Adrenal gland (tissue), 12 donors: Measurements from ENCODE around the gene ERP29. TPM values are rescaled to one million over a fixed set of nuclear protein-coding genes. Genes with fewer than 3 reads are reported as not detected.

Experiments used
- DNase-seq, 7 donors: peaks; one replicate each; pipeline ENCODE4 v3.0.0-alpha.2; 2019 to 2020
- H3K27ac ChIP-seq, 5 donors: fragments of 200-600 bp; sonication (generic) in 4 of 5; 1 replicate in 3 of 5; 2 replicates in 2 of 5; pipeline versions ENCODE4 v1.5.1 to v1.8.0; 2016 to 2020; ENCODE audit warnings: mild to moderate bottlenecking in 1 of 5
- H3K27me3 ChIP-seq: fragments of 200-600 bp; 2 replicates; pipeline ENCODE4 v1.8.0; 2021
- H3K36me3 ChIP-seq, 2 donors: fragments of 200-600 bp; replicated peaks in 1 of 2; 1 replicate in 1 of 2; 2 replicates in 1 of 2; pipeline versions ENCODE4 v1.5.1 to v1.8.0; 2018 to 2022
- H3K4me1 ChIP-seq, 2 donors: fragments of 200-600 bp; replicated peaks in 1 of 2; 1 replicate in 1 of 2; 2 replicates in 1 of 2; pipeline versions ENCODE4 v1.5.1 to v1.8.0; 2018 to 2021
- H3K4me3 ChIP-seq, 4 donors: fragments of 200-600 bp; sonication (generic) in 3 of 4; one replicate each; pipeline ENCODE4 v1.5.1; 2016 to 2018
- H3K9me3 ChIP-seq, 3 donors: fragments of 200-600 bp; sonication (generic) in 1 of 3; replicated peaks in 1 of 3; 1 replicate in 2 of 3; 2 replicates in 1 of 3; pipeline versions ENCODE4 v1.5.1 to v1.8.0; 2016 to 2021
- CTCF ChIP-seq, 6 experiments: fragments of 450-650 bp in 4 of 6; fragments of 200-600 bp in 2 of 6; sonication (generic) in 1 of 6; IDR thresholded peaks; 1 replicate in 5 of 6; 2 replicates in 1 of 6; pipeline versions ENCODE4 v1.5.1 to v1.8.0; 2016 to 2021; ENCODE audit warnings: antibody characterized with exemption in 6 of 6, mild to moderate bottlenecking in 2 of 6, moderate library complexity in 1 of 6
- POLR2A ChIP-seq, 2 donors: fragments of 450-650 bp; IDR thresholded peaks; one replicate each; pipeline ENCODE4 v1.6.1; 2017; ENCODE audit warnings: antibody characterized with exemption in 2 of 2, mild to moderate bottlenecking in 2 of 2, moderate library complexity in 1 of 2
- WGBS, 4 donors: extraction: QIAGEN DNeasy Blood & Tissue Kit in 2 of 4; methylation state at CpG; one replicate each; pipeline versions ENCODE4 v1.1.5 to v1.1.7; 2013 to 2017; 5-methylcytosine and 5-hydroxymethylcytosine counted together
- intact Hi-C, 2 donors: fragments of 100-400 bp; cut with DNase I; formaldehyde crosslinking; loops; one replicate each; pipeline versions ENCODE4 v1.14.1 to v1.15.0; 2022 to 2023
- polyA plus RNA-seq, 3 donors: library from polyadenylated mRNA; stranded (reverse); fragments of 200-250 nt in 2 of 3; fragments of 350-450 nt in 1 of 3; fragmentation: Illumina TruSeq in 1 of 3; extraction: RNeasy Lipid Tissue Mini Kit (QIAGEN cat#74804) in 1 of 3; gene quantifications; one replicate each; pipeline ENCODE4 v1.2.3, GENCODE V29; 2013 to 2014
- total RNA-seq, 9 donors: library from RNA; depleted of rRNA in 4 of 9; stranded (reverse); fragments of >200 nt in 4 of 9; fragments of 120-200 nt in 1 of 9; fragmentation: NEBNext Ultra II Directional in 1 of 9; extraction: Animal tissue kit (Norgen Biotek cat#: 25700) in 1 of 9; gene quantifications; one replicate each; pipeline versions ENCODE4 v1.1.0 to v1.2.4, GENCODE V29; 2013 to 2023
- donor health status: healthy with polysubstance abuse.
- donor health status: Bipolar disorder and iron deficiency.
- donor health status: DM: yes; HTN: yes; CAD: no.
- donor health status: DM: no; HTN: no; CAD: no.
- donor health status: DM: no; HTN: no; CAD: no.
- donor health status: DM: yes; HTN: yes; CAD: no.

The ERP29 gene
- total and polyA plus RNA-seq, 12 donors = 68.5 to 141 (median 93.8) TPM

GRCh38 chr12:112010415-112011344 is 2.5 kb upstream of the ERP29 start:
- Histone ChIP-seq H3K9me3 (no peaks in the 10 kb centered on the region), H3K4me1 (peaks cover 18 to 27% of the 10 kb centered on the region in 2 donors)

GRCh38 chr12:112011685-112012084 is 1.5 kb upstream of the ERP29 start:
- 91 to 98% (median 94%) methylated on average over 8 of the region's 8 CpGs for WGBS, 4 donors
- Histone ChIP-seq H3K4me1 (peaks cover 18 to 19% of the 10 kb centered on the region in 2 donors), H3K27ac (peak overlapping the region in 2 of 5 donors; percentile 99), H3K27me3 (no peaks in the 10 kb centered on the region), H3K36me3 (no peaks in the 10 kb centered on the region), H3K4me3 (peak overlapping the region in 1 of 4 donors; percentile 68), H3K9me3 (no peaks in the 10 kb centered on the region)
- DNase-seq = no peak
- intact Hi-C loops = no loop called here
- TF ChIP-seq POLR2A (IDR thresholded peaks at IDR 0.05) = no peak
- no peak for TF ChIP-seq CTCF (IDR thresholded peaks at IDR 0.05)

More at GRCh38 chr12:112010415-112011344, 2.5 kb upstream of the ERP29 start:
- TF ChIP-seq CTCF (IDR thresholded peaks at IDR 0.05) = no peak
- no peak for TF ChIP-seq POLR2A (IDR thresholded peaks at IDR 0.05)
- no peak overlapping the region for H3K4me3 ChIP-seq
- H3K27ac ChIP-seq = peak overlapping the region in 1 of 5 donors; percentile 4
- intact Hi-C loops = no loop called here
- no peaks in the 10 kb centered on the region for H3K36me3 ChIP-seq
- peak in 1 of 7 donors; percentile 16 for DNase-seq
- WGBS, 4 donors = 92 to 95% (median 94%) methylated on average over 3 to 8 of the region's 8 CpGs
- no peaks in the 10 kb centered on the region for H3K27me3 ChIP-seq

GRCh38 chr12:112013601-112014402 is 576 bp downstream of the ERP29 start:
- peak overlapping the region; percentile 6 to 94 (median 66) for H3K4me3 ChIP-seq
- intact Hi-C loops = no loop called here

More at GRCh38 chr12:112013601-112014402, 576 bp downstream of the ERP29 start:
- H3K36me3 ChIP-seq = no peaks in the 10 kb centered on the region
- peak; percentile 56 to 88 (median 75) for DNase-seq
- H3K4me1 ChIP-seq = peaks cover 18 to 20% of the 10 kb centered on the region in 2 donors
- H3K9me3 ChIP-seq = no peaks in the 10 kb centered on the region
- TF ChIP-seq CTCF (IDR thresholded peaks at IDR 0.05) (peak in 2 of 6 experiments; percentile 8 to 43), POLR2A (IDR thresholded peaks at IDR 0.05) (peak; percentile 22 to 91)
- peak overlapping the region; percentile 89 to 99 (median 98) for H3K27ac ChIP-seq
- WGBS, 4 donors = 1 to 16% (median 2%) methylated on average over 5 to 54 of the region's 54 CpGs
- no peaks in the 10 kb centered on the region for H3K27me3 ChIP-seq
